GM03348 (cell line): ENCODE results near the gene CLDN34.

Experiments
- DNase-seq: peaks from one replicate; pipeline ENCODE4 v3.0.0; 2012; ENCODE audit warnings: low spot score

The CLDN34 gene

GRCh38 chrX:9966775-9967408, at the start of gene CLDN34:
TSS of gene CLDN34 (plus strand) at chrX:9967358. CDS start at chrX:9967358, 0 bp downstream.
- DNase-seq, result no peak

GRCh38 chrX:9917861-9918260, 49.3 kb upstream of the CLDN34 start:
- no peak for DNase-seq

GRCh38 chrX:9919632-9920172, 47.5 kb upstream of the CLDN34 start:
- no peak for DNase-seq

- DNase-seq, result no peak
Observed at GRCh38 chrX:9921407-9921806, 45.8 kb upstream of the CLDN34 start.

GRCh38 chrX:9923357-9923756, 43.8 kb upstream of the CLDN34 start:
- DNase-seq, result no peak

GRCh38 chrX:9926002-9926401, 41.2 kb upstream of the CLDN34 start:
- no peak for DNase-seq

- DNase-seq, result no peak
Observed at GRCh38 chrX:9927698-9928482, 39.3 kb upstream of the CLDN34 start.

- DNase-seq, result no peak
Observed at GRCh38 chrX:9935436-9935835, 31.7 kb upstream of the CLDN34 start.

GRCh38 chrX:9937761-9938160, 29.4 kb upstream of the CLDN34 start:
- no peak for DNase-seq

- DNase-seq, result no peak
Observed at GRCh38 chrX:9938516-9938915, 28.6 kb upstream of the CLDN34 start.

GRCh38 chrX:9940421-9940820, 26.7 kb upstream of the CLDN34 start:
- DNase-seq, result peak; percentile 8

GRCh38 chrX:9942086-9942485, 25.1 kb upstream of the CLDN34 start:
- DNase-seq, result no peak

- no peak for DNase-seq
Observed at GRCh38 chrX:9943420-9943819, 23.7 kb upstream of the CLDN34 start.

- DNase-seq, result no peak
Observed at GRCh38 chrX:9947131-9947794, 19.9 kb upstream of the CLDN34 start.

- no peak for DNase-seq
Observed at GRCh38 chrX:9948406-9948805, 18.8 kb upstream of the CLDN34 start.

GRCh38 chrX:9952300-9952699, 14.9 kb upstream of the CLDN34 start:
- no peak for DNase-seq

- DNase-seq, result no peak
Observed at GRCh38 chrX:9953396-9953795, 13.8 kb upstream of the CLDN34 start.

- peak; percentile 63 for DNase-seq
Observed at GRCh38 chrX:9955506-9955905, 11.7 kb upstream of the CLDN34 start.

GRCh38 chrX:9957743-9958142, 9.4 kb upstream of the CLDN34 start:
- no peak for DNase-seq

GRCh38 chrX:9958183-9958582, 9.0 kb upstream of the CLDN34 start:
- DNase-seq, result no peak

- DNase-seq, result no peak
Observed at GRCh38 chrX:9961750-9962149, 5.4 kb upstream of the CLDN34 start.

GRCh38 chrX:9977635-9978034, 10.5 kb downstream of the CLDN34 start:
- DNase-seq, result no peak

GRCh38 chrX:9980401-9980800, 13.2 kb downstream of the CLDN34 start:
- no peak for DNase-seq
